AG09309 (cell line): ENCODE data around the gene APBB1.

Experiments
- DNase-seq: peaks from one replicate; pipeline ENCODE4 v3.0.0-alpha.2; 2010; ENCODE audit warnings: low read depth
- H3K4me3 ChIP-seq: 2 replicates; pipeline ENCODE4 v1.5.1; 2011; ENCODE audit warnings: mild to moderate bottlenecking, low read depth, low read length, moderate library complexity; ENCODE audit not compliant: control insufficient read depth
- CTCF ChIP-seq: IDR thresholded peaks from 2 replicates; pipeline ENCODE4 v1.5.1; 2011; ENCODE audit warnings: mild to moderate bottlenecking, low read depth, low read length, inconsistent platforms; ENCODE audit not compliant: insufficient read depth, control insufficient read depth; ENCODE audit errors: missing control alignments

APBB1 gene

GRCh38 chr11:6420677-6421076, 1.8 kb upstream of the APBB1 start:
- no peak overlapping the region for H3K4me3 ChIP-seq
- DNase-seq, result no peak
- TF ChIP-seq CTCF, result no peak

- TF ChIP-seq CTCF, result no peak
- H3K4me3 ChIP-seq, result peak overlapping the region; percentile 78
- no peak for DNase-seq
Measured at GRCh38 chr11:6418557-6419008, 311 bp downstream of the APBB1 start.

- DNase-seq, result no peak
- H3K4me3 ChIP-seq, result peak overlapping the region; percentile 78
- no peak for TF ChIP-seq CTCF
Measured at GRCh38 chr11:6417907-6418556, 862 bp downstream of the APBB1 start.

- TF ChIP-seq CTCF, result no peak
- no peak for DNase-seq
- H3K4me3 ChIP-seq, result no peak overlapping the region
Measured at GRCh38 chr11:6415797-6416196, 3.1 kb downstream of the APBB1 start.

DNA sequence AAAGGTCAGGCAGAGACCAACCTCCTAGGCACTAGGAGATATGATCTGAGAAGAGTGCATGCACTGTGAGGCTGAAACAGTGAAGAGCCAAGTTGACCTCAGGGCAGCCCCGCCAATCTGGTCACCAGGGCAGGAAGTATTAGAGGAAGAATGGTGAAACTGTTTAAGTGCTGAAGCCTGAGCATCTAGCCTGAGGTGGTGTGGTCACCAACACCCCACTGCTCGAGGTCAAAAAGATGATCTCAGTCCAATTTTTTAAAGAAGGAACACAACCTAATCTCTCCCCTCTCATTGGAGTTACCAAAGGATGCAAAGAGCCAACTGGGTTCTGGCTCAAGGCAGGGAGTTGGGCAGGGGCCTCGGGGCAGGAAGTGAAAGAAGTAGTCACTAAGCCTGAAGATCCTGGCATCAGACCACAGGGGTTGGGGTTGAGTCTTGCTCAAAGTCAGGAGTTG, 4.0 kb downstream of the APBB1 start:
- H3K4me3 ChIP-seq, result no peak overlapping the region
- TF ChIP-seq CTCF, result no peak
- DNase-seq, result no peak

- TF ChIP-seq CTCF, result no peak
- no peak overlapping the region for H3K4me3 ChIP-seq
- no peak for DNase-seq
Measured at GRCh38 chr11:6413791-6414201, 5.1 kb downstream of the APBB1 start.
